Liver (tissue), 9 donors: ENCODE data around the gene SLC66A2. TPM values are rescaled to one million over a fixed set of nuclear protein-coding genes. Genes with fewer than 3 reads are reported as not detected.

Experiments used
- DNase-seq: peaks from one replicate; pipeline ENCODE4 v3.0.0-alpha.2; 2017; ENCODE audit warnings: low spot score
- H3K27ac ChIP-seq, 2 donors: one replicate each; pipeline ENCODE4 v1.7.0; 2013; ENCODE audit warnings: inconsistent platforms in 2 of 2, low read length in 2 of 2, control low read depth in 1 of 2, low read depth in 1 of 2, mild to moderate bottlenecking in 1 of 2
- H3K27me3 ChIP-seq, 4 donors: one replicate each; pipeline versions ENCODE4 v1.6.1 to v1.7.0; 2013; ENCODE audit warnings: low read length in 3 of 4, inconsistent platforms in 1 of 4, mild to moderate bottlenecking in 1 of 4, moderate library complexity in 1 of 4; ENCODE audit not compliant: control insufficient read depth in 4 of 4, insufficient read depth in 4 of 4
- H3K36me3 ChIP-seq, 4 donors: one replicate each; pipeline versions ENCODE4 v1.6.1 to v1.7.0; 2013; ENCODE audit warnings: low read length in 3 of 4, mild to moderate bottlenecking in 3 of 4, low read depth in 1 of 4, moderate library complexity in 1 of 4; ENCODE audit not compliant: control insufficient read depth in 4 of 4, insufficient read depth in 3 of 4
- H3K4me1 ChIP-seq, 4 donors: one replicate each; pipeline versions ENCODE4 v1.6.1 to v1.7.0; 2013; ENCODE audit warnings: low read length in 3 of 4, mild to moderate bottlenecking in 3 of 4, moderate library complexity in 1 of 4; ENCODE audit not compliant: control insufficient read depth in 4 of 4, insufficient read depth in 4 of 4
- H3K4me3 ChIP-seq, 3 donors: one replicate each; pipeline versions ENCODE4 v1.6.1 to v1.7.0; 2013; ENCODE audit warnings: low read length in 3 of 3, control low read depth in 1 of 3, low read depth in 1 of 3, mild to moderate bottlenecking in 1 of 3
- H3K9ac ChIP-seq, 2 donors: one replicate each; pipeline ENCODE4 v1.7.0; 2013; ENCODE audit warnings: low read length in 2 of 2, mild to moderate bottlenecking in 2 of 2, moderate library complexity in 2 of 2, control low read depth in 1 of 2, low read depth in 1 of 2
- H3K9me3 ChIP-seq, 4 donors: one replicate each; pipeline versions ENCODE4 v1.6.1 to v1.7.0; 2013; ENCODE audit warnings: low read length in 3 of 4; ENCODE audit not compliant: control insufficient read depth in 4 of 4
- CTCF ChIP-seq: fragments of 150-350 bp; IDR thresholded peaks from 2 replicates; pipeline ENCODE4 v1.5.1; 2017; ENCODE audit warnings: improper control_type of control experiment, low read depth, low read length; ENCODE audit not compliant: missing input control
- EGR1 ChIP-seq, 2 donors: IDR thresholded peaks; 2 replicates each; pipeline ENCODE4 v1.6.1; 2016 to 2018; ENCODE audit warnings: antibody characterized with exemption in 2 of 2, low read depth in 2 of 2
- FOXA1 ChIP-seq: IDR thresholded peaks from 2 replicates; pipeline ENCODE4 v1.6.1; 2016; ENCODE audit warnings: antibody characterized with exemption
- FOXA2 ChIP-seq: IDR thresholded peaks from 2 replicates; pipeline ENCODE4 v1.6.1; 2016; ENCODE audit warnings: antibody characterized with exemption
- GABPA ChIP-seq, 2 donors: IDR thresholded peaks in 1 of 2; conservative IDR thresholded peaks in 1 of 2; 2 replicates each; pipeline ENCODE4 v1.6.1; 2016; ENCODE audit warnings: antibody characterized with exemption in 2 of 2, mild to moderate bottlenecking in 1 of 2, moderate library complexity in 1 of 2
- HNF4A ChIP-seq, 2 donors: conservative IDR thresholded peaks; 2 replicates each; pipeline ENCODE4 v1.6.1; 2016; ENCODE audit warnings: antibody characterized with exemption in 2 of 2, mild to moderate bottlenecking in 2 of 2
- RAD21 ChIP-seq, 2 donors: IDR thresholded peaks; 2 replicates each; pipeline ENCODE4 v1.6.1; 2016; ENCODE audit warnings: antibody characterized with exemption in 2 of 2, mild to moderate bottlenecking in 2 of 2
- REST ChIP-seq: IDR thresholded peaks from 2 replicates; pipeline ENCODE4 v1.6.1; 2016; ENCODE audit warnings: antibody characterized with exemption, mild to moderate bottlenecking
- RXRA ChIP-seq, 2 donors: IDR thresholded peaks; 2 replicates each; pipeline ENCODE4 v1.6.1; 2017 to 2018; ENCODE audit warnings: antibody characterized with exemption in 2 of 2, mild to moderate bottlenecking in 1 of 2
- SP1 ChIP-seq: IDR thresholded peaks from 2 replicates; pipeline ENCODE4 v1.6.1; 2018; ENCODE audit warnings: antibody characterized with exemption, mild to moderate bottlenecking
- TAF1 ChIP-seq: conservative IDR thresholded peaks from 2 replicates; pipeline ENCODE4 v1.6.1; 2016; ENCODE audit warnings: antibody characterized with exemption, mild to moderate bottlenecking
- YY1 ChIP-seq: IDR thresholded peaks from 2 replicates; pipeline ENCODE4 v1.6.1; 2016; ENCODE audit warnings: antibody characterized with exemption, mild to moderate bottlenecking
- WGBS: extraction: QIAGEN DNeasy Blood & Tissue Kit; methylation state at CpG from one replicate; pipeline ENCODE4 v1.1.7; 2013; 5-methylcytosine and 5-hydroxymethylcytosine counted together
- polyA plus RNA-seq, 2 donors: library from polyadenylated mRNA; stranded (reverse) in 1 of 2; unstranded in 1 of 2; fragments of 200-250 nt in 1 of 2; fragments of >200 nt in 1 of 2; fragmentation: Nextera tagmentation in 1 of 2; extraction: Ambion mirVana in 1 of 2; gene quantifications; one replicate each; pipeline versions ENCODE4 v1.2.1 to v1.2.3, GENCODE V29; 2013 to 2015
- total RNA-seq, 2 donors: library from RNA; depleted of rRNA; stranded (reverse); fragments of >200 nt; gene quantifications; one replicate each; pipeline ENCODE4 v1.2.3, GENCODE V29; 2014
- TF ChIP-seq, protein P1 (sequence below): IDR thresholded peaks from 2 replicates; pipeline ENCODE4 v1.6.1; 2016; ENCODE audit warnings: antibody characterized with exemption
- donor health status: healthy.
- donor health status: healthy.
- donor health status: healthy.
- donor health status: healthy.
- donor health status: healthy.

The SLC66A2 gene
- total and polyA plus RNA-seq, 4 donors, result 47.8 to 107 (median 67.9) TPM

GRCh38 chr18:79958981-79959380 lies 7.5 kb upstream of the SLC66A2 start:
- no peak overlapping the region for H3K9ac ChIP-seq
- H3K27ac ChIP-seq, result no peak overlapping the region
- H3K27me3 ChIP-seq, result no peaks in the 10 kb centered on the region
- TF ChIP-seq, protein P1, sequence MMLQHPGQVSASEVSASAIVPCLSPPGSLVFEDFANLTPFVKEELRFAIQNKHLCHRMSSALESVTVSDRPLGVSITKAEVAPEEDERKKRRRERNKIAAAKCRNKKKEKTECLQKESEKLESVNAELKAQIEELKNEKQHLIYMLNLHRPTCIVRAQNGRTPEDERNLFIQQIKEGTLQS, result no peak
- no peak for TF ChIP-seq SP1
- TF ChIP-seq RAD21 (IDR thresholded peaks at IDR 0.05), result no peak
- no peak for TF ChIP-seq FOXA2
- no peak for TF ChIP-seq EGR1 (IDR thresholded peaks at IDR 0.05; ENCODE audit: low read depth in 2 of 2)
- no peak for TF ChIP-seq CTCF
- no peak for TF ChIP-seq GABPA (IDR thresholded peaks at IDR 0.05 in 1 of 2, conservative IDR thresholded peaks at IDR 0.05 in 1 of 2)
- no peak for TF ChIP-seq REST
- TF ChIP-seq TAF1, result no peak
- DNase-seq, result no peak
- H3K4me3 ChIP-seq, result no peak overlapping the region
- no peaks in the 10 kb centered on the region for H3K9me3 ChIP-seq
- H3K4me1 ChIP-seq, result peaks cover 0 to 5% (median 3%) of the 10 kb centered on the region in 4 donors
- no peaks in the 10 kb centered on the region for H3K36me3 ChIP-seq
- WGBS, result 100% methylated on average over 2 of the region's 2 CpGs

- TF ChIP-seq YY1 (no peak), HNF4A (conservative IDR thresholded peaks at IDR 0.05) (no peak), TAF1 (no peak), RXRA (IDR thresholded peaks at IDR 0.05) (no peak), FOXA1 (no peak), GABPA (IDR thresholded peaks at IDR 0.05 in 1 of 2, conservative IDR thresholded peaks at IDR 0.05 in 1 of 2) (no peak), FOXA2 (no peak)
- TF ChIP-seq, protein P1, result no peak
- Histone ChIP-seq H3K9me3 (no peaks in the 10 kb centered on the region), H3K27ac (no peak overlapping the region), H3K27me3 (no peaks in the 10 kb centered on the region), H3K36me3 (no peaks in the 10 kb centered on the region), H3K4me3 (no peak overlapping the region), H3K9ac (no peak overlapping the region), H3K4me1 (peaks cover 0 to 9% (median 3%) of the 10 kb centered on the region in 4 donors)
- no peak for DNase-seq
- 87% methylated on average over 2 of the region's 2 CpGs for WGBS
These were observed 4.8 kb upstream of the SLC66A2 start for GRCh38 chr18:79956276-79956675.
